Heart right ventricle (tissue), 16 donors: ENCODE data around the gene CIITA. TPM values are rescaled to one million over a fixed set of nuclear protein-coding genes. Genes with fewer than 3 reads are reported as not detected.

Source experiments
- ATAC-seq, 8 donors: fragments of 200-7000 bp; cut with Tn5 transposase; one replicate each; pipeline ENCODE4 v1.9.1; 2020; ENCODE audit warnings: mild to moderate bottlenecking in 8 of 8, moderate library complexity in 8 of 8, moderate number of reproducible peaks in 1 of 8
- DNase-seq, 2 donors: peaks; one replicate each; pipeline ENCODE4 v3.0.0-alpha.2; 2020
- H3K27ac ChIP-seq, 10 donors: fragments of 200-600 bp; sonication (generic) in 2 of 10; one replicate each; pipeline versions ENCODE4 v1.5.0 to v1.8.0; 2020 to 2022; ENCODE audit warnings: mild to moderate bottlenecking in 3 of 10
- H3K27me3 ChIP-seq, 7 donors: fragments of 200-600 bp; one replicate each; pipeline ENCODE4 v1.8.0; 2021 to 2022; ENCODE audit warnings: mild to moderate bottlenecking in 2 of 7
- H3K36me3 ChIP-seq, 9 donors: fragments of 200-600 bp; sonication (generic) in 1 of 9; one replicate each; pipeline versions ENCODE4 v1.5.0 to v1.8.0; 2020 to 2022; ENCODE audit warnings: mild to moderate bottlenecking in 2 of 9
- H3K4me1 ChIP-seq, 9 donors: fragments of 200-600 bp; sonication (generic) in 1 of 9; one replicate each; pipeline versions ENCODE4 v1.5.0 to v1.8.0; 2020 to 2022; ENCODE audit warnings: mild to moderate bottlenecking in 4 of 9
- H3K4me3 ChIP-seq, 10 donors: fragments of 200-600 bp; sonication (generic) in 2 of 10; one replicate each; pipeline versions ENCODE4 v1.5.0 to v1.8.0; 2020 to 2022; ENCODE audit warnings: mild to moderate bottlenecking in 7 of 10, moderate library complexity in 2 of 10
- H3K9me3 ChIP-seq, 11 donors: fragments of 200-600 bp in 10 of 11; sonication (generic) in 2 of 11; one replicate each; pipeline versions ENCODE4 v1.5.0 to v1.8.0; 2013 to 2022; ENCODE audit warnings: mild to moderate bottlenecking in 2 of 11, control low read depth in 1 of 11, moderate library complexity in 1 of 11
- CTCF ChIP-seq, 9 donors: fragments of 200-600 bp; sonication (generic) in 2 of 9; IDR thresholded peaks; one replicate each; pipeline versions ENCODE4 v1.5.0 to v1.8.0; 2021 to 2022; ENCODE audit warnings: antibody characterized with exemption in 9 of 9, mild to moderate bottlenecking in 5 of 9, moderate library complexity in 1 of 9
- WGBS, 2 donors: extraction: QIAGEN DNeasy Blood & Tissue Kit; methylation state at CpG; one replicate each; pipeline ENCODE4 v1.1.7; 2013; ENCODE audit warnings: inconsistent platforms in 1 of 2; 5-methylcytosine and 5-hydroxymethylcytosine counted together
- intact Hi-C, 10 donors: fragments of 100-400 bp; cut with DNase I; formaldehyde crosslinking; loops; one replicate each; pipeline versions ENCODE4 v1.11.1 to v1.14.2; 2022
- polyA plus RNA-seq, 2 donors: library from polyadenylated mRNA; stranded (reverse); fragments of 200-250 nt; gene quantifications; one replicate each; pipeline ENCODE4 v1.2.3, GENCODE V29; 2013
- total RNA-seq, 10 donors: library from RNA; stranded (reverse); fragmentation: NEBNext Ultra II Directional in 3 of 10; extraction: Animal tissue kit (Norgen Biotek cat#: 25700) in 3 of 10; gene quantifications; one replicate each; pipeline versions ENCODE4 v1.2.1 to v1.2.4, GENCODE V29; 2021 to 2023
- donor health status: Arrhythmogenic right ventricular cardiomyopathy.
- donor health status: ischemic (EF 13 %, LVEDD 7.1; RV severe dilation, severe dysfunction).
- donor health status: healthy with polysubstance abuse.
- donor health status: DM: no; HTN: yes; CAD: no.
- donor health status: DM: no; HTN: no; CAD: no.
- donor health status: ischemic (EF 25% LVEDD 6.9; RV normal size, moderate dysfunction).
- donor health status: ischemic (EF 25% LVEDD 5.7; RV mildly dilated, moderate dysfunction).
- donor health status: healthy.
- donor health status: DM: yes; HTN: yes; CAD: no.
- donor health status: Ischemic cardiomyopathy.
- donor health status: ischemic (EF 35%, LVEDD 5.7; RV mildly dilated, moderate dysfunction).
- donor health status: nonischemic (EF 11% LVEDD 7.7; RV severe dilation, severe dysfunction).
- donor health status: DM: yes; HTN: yes; CAD: no.
- donor health status: PGD.
- donor health status: ischemic (EF 29% LVEDD 5.4; RV normal size, mild dysfunction).
- donor health status: nonischemic (EF 23%, LVEDD 6.1; RV moderate dilation, normal function).

Gene CIITA
- total and polyA plus RNA-seq, 12 donors = 2.1 to 50.8 (median 8.7) TPM

- Histone ChIP-seq H3K4me1 (peaks cover 7 to 46% (median 26%) of the 10 kb centered on the region in 9 donors), H3K36me3 (no peaks in the 10 kb centered on the region), H3K9me3 (no peaks in the 10 kb centered on the region), H3K27me3 (no peaks in the 10 kb centered on the region), H3K4me3 (no peak overlapping the region), H3K27ac (no peak overlapping the region)
- ATAC-seq (no peak), DNase-seq (no peak)
- intact Hi-C loops = no loop called here
- TF ChIP-seq CTCF (IDR thresholded peaks at IDR 0.05) = no peak
- 71 to 73% methylated on average over 5 of the region's 5 CpGs for WGBS, 2 donors
These were observed 73.4 kb downstream of the CIITA start for GRCh38 chr16:10950393-10950792.

- intact Hi-C loops = no loop called here
- ATAC-seq (no peak), DNase-seq (no peak)
- no peak for TF ChIP-seq CTCF (IDR thresholded peaks at IDR 0.05)
- Histone ChIP-seq H3K9me3 (no peaks in the 10 kb centered on the region), H3K4me3 (no peak overlapping the region), H3K4me1 (peaks cover 1 to 39% (median 20%) of the 10 kb centered on the region in 9 donors), H3K36me3 (no peaks in the 10 kb centered on the region), H3K27me3 (no peaks in the 10 kb centered on the region), H3K27ac (no peak overlapping the region)
- WGBS, 2 donors = 57 to 67% methylated on average over 4 of the region's 4 CpGs
These were observed 74.0 kb downstream of the CIITA start for GRCh38 chr16:10951026-10951425.

GRCh38 chr16:10954903-10955302 lies 77.9 kb downstream of the CIITA start:
- intact Hi-C loops = no loop called here
- no peak for DNase-seq
- 86 to 92% methylated on average over 7 of the region's 7 CpGs for WGBS, 2 donors
- Histone ChIP-seq H3K4me1 (peaks cover 0 to 25% (median 4%) of the 10 kb centered on the region in 9 donors), H3K9me3 (no peaks in the 10 kb centered on the region), H3K27ac (no peak overlapping the region), H3K4me3 (no peak overlapping the region), H3K27me3 (no peaks in the 10 kb centered on the region), H3K36me3 (peaks cover 0 to 18% (median 7%) of the 10 kb centered on the region in 9 donors)
- ATAC-seq = no peak
- TF ChIP-seq CTCF (IDR thresholded peaks at IDR 0.05) = no peak

DNA sequence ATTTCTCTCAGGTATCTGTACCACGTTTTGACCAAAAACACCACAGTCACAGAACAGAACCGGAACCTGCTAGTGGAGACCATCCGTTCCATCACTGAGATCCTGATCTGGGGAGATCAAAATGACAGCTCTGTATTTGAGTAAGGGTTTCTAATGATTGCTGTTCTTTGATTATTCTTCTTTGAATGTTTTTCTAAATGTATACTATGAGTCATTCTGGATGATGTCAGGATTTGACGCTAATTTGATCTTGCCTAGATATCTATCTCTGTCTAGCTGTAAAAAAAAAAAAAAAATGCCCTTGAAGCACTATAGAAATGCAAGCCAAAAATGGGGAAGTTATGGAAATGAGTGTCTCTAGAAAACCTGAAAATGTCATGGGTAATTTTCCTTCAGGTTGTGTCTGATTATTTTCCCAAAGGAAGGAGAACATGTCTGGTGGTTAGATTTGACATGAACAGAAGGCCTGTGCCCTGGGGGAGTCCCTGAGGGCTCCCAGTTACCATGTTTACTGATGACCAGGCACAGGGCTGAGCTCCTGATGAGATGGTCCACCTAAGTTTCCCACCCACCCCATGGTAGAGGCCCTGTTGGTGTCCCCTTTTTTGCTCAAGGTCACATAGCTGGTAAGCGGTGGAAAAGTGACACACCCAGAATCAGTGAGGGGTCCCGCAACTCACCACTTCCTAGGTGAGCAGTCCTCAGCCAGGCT lies 80.9 kb downstream of the CIITA start:
- no peak for TF ChIP-seq CTCF (IDR thresholded peaks at IDR 0.05)
- Histone ChIP-seq H3K27ac (no peak overlapping the region), H3K4me1 (peaks cover 0 to 28% (median 16%) of the 10 kb centered on the region in 9 donors), H3K9me3 (no peaks in the 10 kb centered on the region), H3K4me3 (no peak overlapping the region), H3K27me3 (no peaks in the 10 kb centered on the region), H3K36me3 (peaks cover 0 to 32% (median 11%) of the 10 kb centered on the region in 9 donors)
- WGBS, 2 donors = 85 to 90% methylated on average over 6 of the region's 6 CpGs
- intact Hi-C loops = no loop called here
- no peak for ATAC-seq
- DNase-seq = no peak
